Psoas muscle (tissue), 8 donors: ENCODE results near the gene CDNF. TPM values are rescaled to one million over a fixed set of nuclear protein-coding genes. Genes with fewer than 3 reads are reported as not detected.
"Not testable (repeated sequence)": the region's sequence is repeated elsewhere in the genome, so short reads cannot be mapped to it uniquely, and the experiment has no call there.

Experiments used
- ATAC-seq, 4 donors: fragments of 200-7000 bp; cut with Tn5 transposase; one replicate each; pipeline ENCODE4 v1.9.1; 2020; ENCODE audit warnings: moderate library complexity in 3 of 4, mild to moderate bottlenecking in 2 of 4
- DNase-seq, 2 donors: peaks; one replicate each; pipeline ENCODE4 v3.0.0-alpha.2; 2020
- H3K27ac ChIP-seq: fragments of 200-600 bp; one replicate; pipeline ENCODE4 v1.8.0; 2022
- H3K27me3 ChIP-seq, 3 donors: fragments of 200-600 bp in 1 of 3; one replicate each; pipeline versions ENCODE4 v1.6.1 to v1.8.0; 2013 to 2022; ENCODE audit warnings: low read length in 2 of 3, mild to moderate bottlenecking in 2 of 3, moderate library complexity in 1 of 3; ENCODE audit not compliant: insufficient read depth in 3 of 3
- H3K36me3 ChIP-seq, 2 donors: fragments of 200-600 bp in 1 of 2; one replicate each; pipeline versions ENCODE4 v1.6.1 to v1.8.0; 2013 to 2022; ENCODE audit warnings: low read depth in 1 of 2, mild to moderate bottlenecking in 1 of 2, moderate library complexity in 1 of 2; ENCODE audit not compliant: insufficient read depth in 1 of 2
- H3K4me1 ChIP-seq: fragments of 200-600 bp; one replicate; pipeline ENCODE4 v1.8.0; 2022
- H3K4me3 ChIP-seq: fragments of 200-600 bp; one replicate; pipeline ENCODE4 v1.8.0; 2022; ENCODE audit warnings: mild to moderate bottlenecking
- H3K9me3 ChIP-seq: fragments of 200-600 bp; one replicate; pipeline ENCODE4 v1.8.0; 2022
- WGBS, 3 donors: extraction: QIAGEN DNeasy Blood & Tissue Kit; methylation state at CpG; one replicate each; pipeline versions ENCODE4 v1.1.6 to v1.1.7; 2013; 5-methylcytosine and 5-hydroxymethylcytosine counted together
- intact Hi-C, 2 donors: fragments of 100-400 bp; cut with DNase I; formaldehyde crosslinking; loops; one replicate each; pipeline versions ENCODE4 v1.11.0 to v1.14.2; 2022
- polyA plus RNA-seq, 3 donors: library from polyadenylated mRNA; stranded (reverse); fragments of 200-250 nt; gene quantifications; one replicate each; pipeline ENCODE4 v1.2.3, GENCODE V29; 2013
- total RNA-seq, 4 donors: library from RNA; stranded (reverse); fragmentation: NEBNext Ultra II Directional in 2 of 4; extraction: Animal tissue kit (Norgen Biotek cat#: 25700) in 2 of 4; gene quantifications; one replicate each; pipeline versions ENCODE4 v1.2.1 to v1.2.4, GENCODE V29; 2021 to 2023
- TF ChIP-seq, protein P1 (sequence below): fragments of 200-600 bp; IDR thresholded peaks from one replicate; pipeline ENCODE4 v1.8.0; 2022; ENCODE audit warnings: antibody characterized with exemption
- donor health status: healthy with polysubstance abuse.
- donor health status: DM: no; HTN: no; CAD: no; lungs with moderate emphysema.
- donor health status: Bipolar disorder and iron deficiency.
- donor health status: healthy.
- donor health status: DM: yes; HTN: yes; CAD: no.
- donor health status: DM: no; HTN: no; CAD: no.
- donor health status: DM: no; HTN: no; CAD: no.
- donor health status: DM: yes; HTN: yes; CAD: no.

CDNF gene
- total and polyA plus RNA-seq, 7 donors, result 4.9 to 23.5 (median 17.4) TPM

DNA sequence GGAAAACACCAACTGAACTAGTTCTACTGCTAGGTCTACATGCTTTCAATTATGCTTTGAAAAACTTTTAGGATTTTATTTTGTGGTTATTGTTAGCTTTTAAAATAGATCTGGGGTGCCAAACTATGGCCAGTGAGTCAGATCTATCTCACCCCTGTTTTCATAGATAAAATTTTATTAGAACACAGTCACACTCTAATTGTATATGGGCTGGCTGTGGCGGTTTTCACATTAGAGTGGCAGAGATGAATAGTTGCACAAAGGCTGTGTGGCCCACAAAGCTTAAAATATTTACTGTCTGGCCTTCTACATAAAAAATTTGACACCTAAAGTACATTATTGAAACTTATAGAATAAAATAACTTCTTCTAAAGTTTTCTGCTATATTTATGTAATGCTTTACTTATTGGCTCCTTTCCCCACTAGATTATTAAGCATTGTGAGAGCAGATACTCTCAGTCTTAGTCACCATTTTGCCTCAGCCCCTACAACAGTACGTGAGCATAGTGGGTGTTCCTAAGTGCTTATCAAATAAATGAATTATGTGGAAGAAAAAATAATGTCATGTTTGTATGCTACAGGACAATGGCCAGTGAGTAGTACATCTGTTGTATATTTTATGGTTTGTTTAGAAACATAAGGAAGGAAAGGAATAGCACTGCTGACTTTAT lies 35.4 kb upstream of the CDNF start:
- H3K4me1 ChIP-seq, result peaks cover 27% of the 10 kb centered on the region
- H3K36me3 ChIP-seq, result peaks cover 0 to 33% of the 10 kb centered on the region in 2 donors
- H3K27ac ChIP-seq, result no peak overlapping the region
- ATAC-seq (no peak), DNase-seq (no peak)
- no peaks in the 10 kb centered on the region for H3K9me3 ChIP-seq
- H3K4me3 ChIP-seq, result no peak overlapping the region
- TF ChIP-seq, protein P1, sequence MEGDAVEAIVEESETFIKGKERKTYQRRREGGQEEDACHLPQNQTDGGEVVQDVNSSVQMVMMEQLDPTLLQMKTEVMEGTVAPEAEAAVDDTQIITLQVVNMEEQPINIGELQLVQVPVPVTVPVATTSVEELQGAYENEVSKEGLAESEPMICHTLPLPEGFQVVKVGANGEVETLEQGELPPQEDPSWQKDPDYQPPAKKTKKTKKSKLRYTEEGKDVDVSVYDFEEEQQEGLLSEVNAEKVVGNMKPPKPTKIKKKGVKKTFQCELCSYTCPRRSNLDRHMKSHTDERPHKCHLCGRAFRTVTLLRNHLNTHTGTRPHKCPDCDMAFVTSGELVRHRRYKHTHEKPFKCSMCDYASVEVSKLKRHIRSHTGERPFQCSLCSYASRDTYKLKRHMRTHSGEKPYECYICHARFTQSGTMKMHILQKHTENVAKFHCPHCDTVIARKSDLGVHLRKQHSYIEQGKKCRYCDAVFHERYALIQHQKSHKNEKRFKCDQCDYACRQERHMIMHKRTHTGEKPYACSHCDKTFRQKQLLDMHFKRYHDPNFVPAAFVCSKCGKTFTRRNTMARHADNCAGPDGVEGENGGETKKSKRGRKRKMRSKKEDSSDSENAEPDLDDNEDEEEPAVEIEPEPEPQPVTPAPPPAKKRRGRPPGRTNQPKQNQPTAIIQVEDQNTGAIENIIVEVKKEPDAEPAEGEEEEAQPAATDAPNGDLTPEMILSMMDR, result no peak
- no peaks in the 10 kb centered on the region for H3K27me3 ChIP-seq
- intact Hi-C loops, result no loop called here
- 75 to 80% (median 80%) methylated on average over 2 of the region's 2 CpGs for WGBS, 3 donors

DNA sequence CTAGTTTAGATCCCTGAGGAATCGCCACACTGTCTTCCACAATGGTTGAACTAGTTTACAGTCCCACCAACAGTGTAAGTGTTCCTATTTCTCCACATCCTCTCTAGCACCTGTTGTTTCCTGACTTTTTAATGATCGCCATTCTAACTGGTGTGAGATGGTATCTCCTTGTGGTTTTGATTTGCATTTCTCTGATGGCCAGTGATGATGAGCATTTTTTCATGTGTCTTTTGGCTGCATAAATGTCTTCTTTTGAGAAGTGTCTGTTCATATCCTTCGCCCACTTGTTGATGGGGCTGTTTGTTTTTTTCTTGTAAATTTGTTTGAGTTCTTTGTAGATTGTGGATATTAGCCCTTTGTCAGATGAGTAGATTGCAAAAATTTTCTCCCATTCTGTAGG lies 27.0 kb upstream of the CDNF start:
- H3K4me1 ChIP-seq, H3K4me3 ChIP-seq, DNase-seq, H3K27me3 ChIP-seq, ATAC-seq, H3K27ac ChIP-seq, H3K9me3 ChIP-seq, intact Hi-C loops: not testable (repeated sequence)
- WGBS, 3 donors, result 93 to 97% (median 96%) methylated on average over 3 of the region's 3 CpGs
- peaks cover 4 to 60% of the 10 kb centered on the region in 2 donors for H3K36me3 ChIP-seq

DNA sequence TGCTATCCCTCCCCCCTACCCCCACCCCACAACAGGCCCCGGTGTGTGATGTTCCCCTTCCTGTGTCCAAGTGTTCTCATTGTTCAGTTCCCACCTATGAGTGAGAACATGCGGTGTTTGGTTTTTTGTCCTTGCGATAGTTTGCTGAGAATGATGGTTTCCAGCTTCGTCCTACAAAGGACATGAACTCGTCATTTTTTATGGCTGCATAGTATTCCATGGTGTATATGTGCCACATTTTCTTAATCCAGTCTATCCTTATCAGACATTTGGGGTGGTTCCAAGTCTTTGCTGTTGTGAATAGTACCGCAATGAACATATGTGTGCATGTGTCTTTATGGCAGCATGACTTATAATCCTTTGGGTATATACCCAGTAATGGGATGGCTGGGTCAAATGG lies 26.6 kb upstream of the CDNF start:
- 95 to 99% (median 97%) methylated on average over 6 of the region's 6 CpGs for WGBS, 3 donors
- H3K27ac ChIP-seq, H3K4me1 ChIP-seq, H3K4me3 ChIP-seq, H3K27me3 ChIP-seq, H3K9me3 ChIP-seq, intact Hi-C loops, DNase-seq, ATAC-seq: not testable (repeated sequence)
- H3K36me3 ChIP-seq, result peaks cover 4 to 56% of the 10 kb centered on the region in 2 donors

GRCh38 chr10:14860791-14861190 lies 23.0 kb upstream of the CDNF start:
- H3K27ac ChIP-seq, result no peak overlapping the region
- TF ChIP-seq, protein P1, result no peak
- DNase-seq (no peak), ATAC-seq (no peak)
- intact Hi-C loops, result no loop called here
- 82 to 100% (median 91%) methylated on average over 1 of the region's 1 CpG for WGBS, 3 donors
- peaks cover 2 to 52% of the 10 kb centered on the region in 2 donors for H3K36me3 ChIP-seq
- H3K4me3 ChIP-seq, result no peak overlapping the region
- H3K27me3 ChIP-seq, result no peaks in the 10 kb centered on the region
- peaks cover 10% of the 10 kb centered on the region for H3K4me1 ChIP-seq
- H3K9me3 ChIP-seq, result no peaks in the 10 kb centered on the region

DNA sequence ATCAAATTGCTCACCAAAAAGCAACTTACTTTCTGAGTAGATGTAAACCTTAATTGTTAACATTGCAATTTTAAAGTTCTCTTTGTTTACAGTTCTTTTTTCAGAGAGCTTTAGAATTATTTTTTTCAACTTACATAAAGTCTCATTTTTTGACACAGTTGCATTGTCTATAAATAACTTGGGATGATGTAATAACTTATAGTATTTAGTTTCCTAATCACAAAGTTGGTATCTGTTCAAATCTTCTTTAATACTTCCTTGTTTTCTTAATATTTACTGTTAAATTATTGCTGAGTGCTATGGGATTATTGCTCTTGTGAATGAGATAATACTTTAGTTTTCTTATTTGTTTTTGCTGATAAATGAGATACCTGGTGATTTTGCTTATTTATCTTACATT lies 21.9 kb upstream of the CDNF start:
- no peaks in the 10 kb centered on the region for H3K27me3 ChIP-seq
- no peaks in the 10 kb centered on the region for H3K9me3 ChIP-seq
- intact Hi-C loops, result no loop called here
- no peak overlapping the region for H3K4me3 ChIP-seq
- TF ChIP-seq, protein P1, result no peak
- H3K36me3 ChIP-seq, result peaks cover 2 to 58% of the 10 kb centered on the region in 2 donors
- no peak overlapping the region for H3K27ac ChIP-seq
- ATAC-seq (no peak), DNase-seq (no peak)
- peaks cover 10% of the 10 kb centered on the region for H3K4me1 ChIP-seq

GRCh38 chr10:14859043-14859442 lies 21.2 kb upstream of the CDNF start:
- H3K4me1 ChIP-seq, result peaks cover 10% of the 10 kb centered on the region
- H3K27ac ChIP-seq, result no peak overlapping the region
- TF ChIP-seq, protein P1, result no peak
- intact Hi-C loops, result no loop called here
- no peaks in the 10 kb centered on the region for H3K27me3 ChIP-seq
- peaks cover 2 to 65% of the 10 kb centered on the region in 2 donors for H3K36me3 ChIP-seq
- ATAC-seq, result no peak
- no peak for DNase-seq
- no peaks in the 10 kb centered on the region for H3K9me3 ChIP-seq
- 80 to 88% (median 85%) methylated on average over 5 of the region's 5 CpGs for WGBS, 3 donors
- no peak overlapping the region for H3K4me3 ChIP-seq
